ENCODE measurements around the gene IFI27. TPM values are rescaled to one million over a fixed set of nuclear protein-coding genes. Genes with fewer than 3 reads are reported as not detected.

Gene IFI27
- polyA plus RNA-seq, 1 of the 3 experiments (the other 2 are of a cell fraction): 1.2 TPM

Other genes with a start within 250 kb of the IFI27 start
- not detected in 2 replicates for gene FAM181A, start 183.4 kb upstream of the IFI27 start, polyA plus RNA-seq (2012; rRNA removed)
- gene ASB2, start 134.2 kb upstream of the IFI27 start, polyA plus RNA-seq (2012; rRNA removed): 0.13 and 0.15 TPM in 2 replicates
- gene CCDC197, start 113.4 kb upstream of the IFI27 start, polyA plus RNA-seq (2012; rRNA removed): not detected in 2 replicates
- 1.3 and 1.4 TPM in 2 replicates for gene OTUB2, start 84.4 kb upstream of the IFI27 start, polyA plus RNA-seq (2012; rRNA removed)
- 108 and 148 TPM in 2 replicates for gene DDX24, start 29.5 kb upstream of the IFI27 start, polyA plus RNA-seq (2012; rRNA removed)
- gene IFI27L1, start 29.4 kb upstream of the IFI27 start, polyA plus RNA-seq (2012; rRNA removed): 35.3 and 41.1 TPM in 2 replicates
- gene IFI27L2, start 18.9 kb downstream of the IFI27 start, polyA plus RNA-seq (2012; rRNA removed): 200 and 208 TPM in 2 replicates
- gene PPP4R4, start 63.6 kb downstream of the IFI27 start, polyA plus RNA-seq (2012; rRNA removed): 2.5 and 3.5 TPM in 2 replicates
- gene SERPINA10, start 182.5 kb downstream of the IFI27 start, polyA plus RNA-seq (2012; rRNA removed): not detected in 2 replicates
- gene SERPINA6, start 212.6 kb downstream of the IFI27 start, polyA plus RNA-seq (2012; rRNA removed): 0.46 and 0.65 TPM in 2 replicates